Peyer's patch (tissue), 4 donors: ENCODE data around the gene UBE2L5.

ENCODE experiments used
- CTCF ChIP-seq, 6 experiments: fragments of 450-650 bp in 4 of 6; fragments of 200-600 bp in 2 of 6; sonication (generic) in 1 of 6; IDR thresholded peaks; one replicate each; pipeline ENCODE4 v1.5.1; 2017 to 2019; ENCODE audit warnings: antibody characterized with exemption in 6 of 6, mild to moderate bottlenecking in 3 of 6, moderate library complexity in 1 of 6
- POLR2A ChIP-seq, 2 donors: fragments of 450-650 bp; IDR thresholded peaks; one replicate each; pipeline ENCODE4 v1.5.1; 2017; ENCODE audit warnings: antibody characterized with exemption in 2 of 2, mild to moderate bottlenecking in 2 of 2, moderate library complexity in 2 of 2

GRCh38 chr13:30423891-30424290 is 1.6 kb downstream of the UBE2L5 start:
- TF ChIP-seq CTCF (IDR thresholded peaks at IDR 0.05) (no peak), POLR2A (IDR thresholded peaks at IDR 0.05) (no peak)
